Effector memory CD4-positive, alpha-beta T cell (primary cell): Measurements from ENCODE around the gene FALEC.
A peak's percentile ranks its signal among the peaks of the same experiment; 100 is the strongest.

ENCODE experiments used
- DNase-seq, 3 donors: peaks; one replicate each; pipeline ENCODE4 v3.0.0-alpha.2; 2020
- H3K27ac ChIP-seq: 2 replicates; pipeline ENCODE4 v1.7.0; 2013; ENCODE audit warnings: mild to moderate bottlenecking, low read length, moderate library complexity; ENCODE audit not compliant: insufficient read depth, poor library complexity, severe bottlenecking
- H3K27me3 ChIP-seq: replicated peaks from 2 replicates; pipeline ENCODE4 v1.7.0; 2013; ENCODE audit warnings: mild to moderate bottlenecking, low read length; ENCODE audit not compliant: insufficient read depth, control insufficient read depth, poor library complexity, severe bottlenecking
- H3K36me3 ChIP-seq: 2 replicates; pipeline ENCODE4 v1.7.0; 2013; ENCODE audit warnings: mild to moderate bottlenecking, low read length, moderate library complexity; ENCODE audit not compliant: control insufficient read depth, insufficient read depth
- H3K4me1 ChIP-seq: 2 replicates; pipeline ENCODE4 v1.7.0; 2013; ENCODE audit warnings: low read length, mild to moderate bottlenecking; ENCODE audit not compliant: control insufficient read depth, insufficient read depth, poor library complexity, severe bottlenecking
- H3K4me3 ChIP-seq: 2 replicates; pipeline ENCODE4 v1.7.0; 2013; ENCODE audit warnings: low read length, low read depth, mild to moderate bottlenecking; ENCODE audit not compliant: insufficient read depth, poor library complexity, severe bottlenecking
- H3K9me3 ChIP-seq: 2 replicates; pipeline ENCODE4 v1.7.0; 2013; ENCODE audit warnings: mild to moderate bottlenecking, low read length, moderate library complexity; ENCODE audit not compliant: control insufficient read depth

The FALEC gene

DNA sequence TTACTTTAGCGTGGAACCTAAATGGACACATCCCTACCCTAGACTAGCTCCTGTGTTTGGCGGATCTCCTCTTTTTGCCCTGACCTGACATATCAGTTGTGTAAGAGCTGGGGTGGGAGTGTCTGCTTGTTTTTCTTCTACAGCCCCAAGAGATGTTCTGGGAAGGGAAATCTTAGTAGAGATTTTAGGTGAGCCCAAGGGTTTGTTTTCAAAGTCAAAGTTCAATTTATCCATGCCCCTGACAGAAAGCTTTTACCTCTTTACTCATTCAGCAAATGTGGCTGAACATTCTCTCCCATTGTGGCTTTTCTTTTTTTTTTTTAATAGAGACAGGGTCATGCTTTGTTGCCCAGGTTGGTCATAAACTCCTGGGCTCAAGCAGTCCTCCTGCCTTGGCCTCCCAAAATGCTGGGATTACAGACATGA, 35.6 kb upstream of the FALEC start:
- Histone ChIP-seq H3K4me1 (no peaks in the 10 kb centered on the region), H3K27ac (no peak overlapping the region), H3K9me3 (no peaks in the 10 kb centered on the region), H3K36me3 (no peaks in the 10 kb centered on the region), H3K27me3 (no peaks in the 10 kb centered on the region), H3K4me3 (no peak overlapping the region)
- DNase-seq: no peak

- no peak overlapping the region for H3K27ac ChIP-seq
- peaks cover 8% of the 10 kb centered on the region for H3K4me1 ChIP-seq
- H3K4me3 ChIP-seq: no peak overlapping the region
- no peaks in the 10 kb centered on the region for H3K27me3 ChIP-seq
- no peaks in the 10 kb centered on the region for H3K9me3 ChIP-seq
- H3K36me3 ChIP-seq: peaks cover 5% of the 10 kb centered on the region
- no peak for DNase-seq
Observed at GRCh38 chr1:150484431-150484830, 31.1 kb upstream of the FALEC start.

- H3K27me3 ChIP-seq: no peaks in the 10 kb centered on the region
- no peak overlapping the region for H3K4me3 ChIP-seq
- H3K4me1 ChIP-seq: peaks cover 8% of the 10 kb centered on the region
- DNase-seq: no peak
- no peaks in the 10 kb centered on the region for H3K9me3 ChIP-seq
- H3K36me3 ChIP-seq: peaks cover 5% of the 10 kb centered on the region
- H3K27ac ChIP-seq: no peak overlapping the region
Observed at GRCh38 chr1:150484861-150485260, 30.7 kb upstream of the FALEC start.

GRCh38 chr1:150486966-150487762, 28.4 kb upstream of the FALEC start, which contains the start of gene TARS2:
Gene TARS2 (plus strand): TSS chr1:150487419. CDS start chr1:150487451, 32 bp downstream.
- H3K4me3 ChIP-seq: peak within 1 kb of the TSS; percentile 65
- peak within 1 kb of the TSS; percentile 80 for H3K27ac ChIP-seq
- peak; percentile 76 to 89 (median 88) for DNase-seq
- H3K9me3 ChIP-seq: no peaks in the 10 kb centered on the region
- H3K4me1 ChIP-seq: peaks cover 8% of the 10 kb centered on the region
- no peaks in the 10 kb centered on the region for H3K27me3 ChIP-seq
- peaks cover 23% of the 10 kb centered on the region for H3K36me3 ChIP-seq

GRCh38 chr1:150487763-150488115, 27.8 kb upstream of the FALEC start:
- Histone ChIP-seq H3K27ac (peak overlapping the region; percentile 80), H3K27me3 (no peaks in the 10 kb centered on the region), H3K4me1 (peaks cover 8% of the 10 kb centered on the region), H3K36me3 (peaks cover 28% of the 10 kb centered on the region), H3K4me3 (peak overlapping the region; percentile 65), H3K9me3 (no peaks in the 10 kb centered on the region)
- DNase-seq: no peak

DNA sequence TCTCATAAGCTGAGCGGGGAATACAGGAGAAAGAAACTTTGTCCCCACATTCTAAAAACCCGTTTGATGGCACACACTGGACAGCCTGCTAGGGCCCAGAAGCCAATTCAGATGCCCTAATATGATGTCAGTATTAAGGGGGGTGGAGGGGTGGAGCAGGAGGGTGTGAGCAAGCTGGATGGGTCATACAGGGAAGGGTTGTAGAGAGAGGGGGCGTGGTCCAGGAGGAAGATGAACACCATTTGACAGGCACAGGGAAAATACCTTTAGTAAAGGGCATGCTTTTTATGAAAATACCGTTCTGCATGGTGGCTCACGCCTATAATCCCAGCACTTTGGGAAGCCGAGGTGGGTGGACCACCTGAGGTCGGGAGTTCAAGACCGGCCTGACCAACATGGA, 22.4 kb upstream of the FALEC start:
- peaks cover 2% of the 10 kb centered on the region for H3K4me1 ChIP-seq
- H3K27ac ChIP-seq: no peak overlapping the region
- H3K9me3 ChIP-seq: no peaks in the 10 kb centered on the region
- H3K27me3 ChIP-seq: no peaks in the 10 kb centered on the region
- DNase-seq: no peak
- no peak overlapping the region for H3K4me3 ChIP-seq
- H3K36me3 ChIP-seq: peaks cover 43% of the 10 kb centered on the region

DNA sequence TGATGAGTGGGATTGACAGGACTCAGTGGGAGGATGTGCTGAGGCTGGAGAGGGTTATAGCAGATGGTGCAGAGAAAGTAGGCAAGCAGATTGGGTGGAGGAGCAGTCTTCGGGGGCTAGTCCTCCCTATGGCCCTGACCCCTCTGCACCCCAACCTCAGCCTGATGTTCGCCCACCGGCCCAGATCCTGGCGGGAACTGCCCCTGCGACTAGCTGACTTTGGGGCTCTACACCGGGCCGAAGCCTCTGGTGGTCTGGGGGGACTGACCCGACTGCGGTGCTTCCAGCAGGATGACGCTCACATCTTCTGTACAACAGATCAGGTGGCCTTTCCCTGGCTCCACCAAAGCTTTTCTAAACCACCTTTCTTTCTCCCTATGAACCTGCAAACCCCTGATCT, 17.2 kb upstream of the FALEC start:
- Histone ChIP-seq H3K4me3 (no peak overlapping the region), H3K4me1 (no peaks in the 10 kb centered on the region), H3K36me3 (peaks cover 25% of the 10 kb centered on the region), H3K27me3 (no peaks in the 10 kb centered on the region), H3K27ac (no peak overlapping the region), H3K9me3 (no peaks in the 10 kb centered on the region)
- no peak for DNase-seq

GRCh38 chr1:150505431-150505830, 10.1 kb upstream of the FALEC start:
- H3K4me3 ChIP-seq: no peak overlapping the region
- peaks cover 28% of the 10 kb centered on the region for H3K36me3 ChIP-seq
- H3K27ac ChIP-seq: no peak overlapping the region
- H3K27me3 ChIP-seq: no peaks in the 10 kb centered on the region
- H3K4me1 ChIP-seq: no peaks in the 10 kb centered on the region
- H3K9me3 ChIP-seq: no peaks in the 10 kb centered on the region
- no peak for DNase-seq

GRCh38 chr1:150507912-150508864, 7.4 kb upstream of the FALEC start, which contains the start of gene ECM1:
Gene ECM1 (plus strand): TSS chr1:150508109. CDS start chr1:150508210, 101 bp downstream.
- H3K4me3 ChIP-seq: no peak within 1 kb of the TSS

DNA sequence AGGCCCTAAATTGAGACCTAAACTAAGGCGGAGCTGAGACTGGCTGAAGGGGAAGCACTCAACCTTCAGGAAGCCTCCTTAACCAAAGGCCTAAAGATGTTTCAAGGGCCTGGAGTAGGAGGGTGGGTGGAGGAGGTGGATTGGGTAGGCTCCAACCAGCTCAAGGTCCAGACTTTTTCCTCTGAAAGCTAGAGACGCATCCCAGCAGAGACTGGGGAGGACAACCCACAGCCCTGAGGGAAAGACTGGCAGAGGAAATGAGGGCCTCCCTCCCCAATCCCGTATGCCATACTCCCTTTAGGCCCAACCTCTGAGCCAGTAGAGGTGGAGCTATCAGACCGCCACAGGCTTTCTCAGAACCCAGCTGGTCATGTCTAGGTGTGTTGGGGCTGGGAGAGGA, 6.6 kb upstream of the FALEC start:
- Histone ChIP-seq H3K36me3 (peaks cover 27% of the 10 kb centered on the region), H3K27ac (no peak overlapping the region), H3K4me1 (no peaks in the 10 kb centered on the region), H3K9me3 (no peaks in the 10 kb centered on the region), H3K27me3 (no peaks in the 10 kb centered on the region), H3K4me3 (no peak overlapping the region)
- DNase-seq: no peak

More at GRCh38 chr1:150507912-150508864, 7.4 kb upstream of the FALEC start, which contains the start of gene ECM1:
- Histone ChIP-seq H3K27ac (no peak within 1 kb of the TSS), H3K4me1 (no peaks in the 10 kb centered on the region), H3K9me3 (no peaks in the 10 kb centered on the region), H3K27me3 (no peaks in the 10 kb centered on the region), H3K36me3 (peaks cover 28% of the 10 kb centered on the region)
- no peak for DNase-seq
